ENCODE data around the gene OR5AR1. TPM values are rescaled to one million over a fixed set of nuclear protein-coding genes. Genes with fewer than 3 reads are reported as not detected.
"Not testable (repeated sequence)": the region's sequence is repeated elsewhere in the genome, so short reads cannot be mapped to it uniquely, and the experiment has no call there.

The OR5AR1 gene
- total RNA-seq = not detected

DNA sequence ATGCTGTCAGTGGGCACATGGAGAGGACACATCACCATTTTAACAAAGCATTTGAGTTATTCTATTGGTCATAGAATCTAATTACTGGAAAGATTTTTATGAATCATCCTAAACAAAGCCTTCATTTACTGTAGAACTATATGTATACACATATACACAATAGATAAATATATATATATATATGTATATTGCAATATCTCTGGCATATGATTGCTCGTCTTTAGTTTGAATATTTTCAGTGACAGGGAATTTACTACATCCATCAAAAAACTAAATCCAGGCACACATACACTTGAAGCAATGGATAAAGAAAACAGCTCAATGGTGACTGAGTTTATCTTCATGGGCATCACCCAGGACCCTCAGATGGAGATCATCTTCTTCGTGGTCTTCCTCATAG lies at the start of gene OR5AR1:
Gene OR5AR1 (plus strand): TSS at position 301 of the 400 bp plus-strand sequence. CDS start 0 bp downstream, at position 301.
- no peak for DNase-seq

DNA sequence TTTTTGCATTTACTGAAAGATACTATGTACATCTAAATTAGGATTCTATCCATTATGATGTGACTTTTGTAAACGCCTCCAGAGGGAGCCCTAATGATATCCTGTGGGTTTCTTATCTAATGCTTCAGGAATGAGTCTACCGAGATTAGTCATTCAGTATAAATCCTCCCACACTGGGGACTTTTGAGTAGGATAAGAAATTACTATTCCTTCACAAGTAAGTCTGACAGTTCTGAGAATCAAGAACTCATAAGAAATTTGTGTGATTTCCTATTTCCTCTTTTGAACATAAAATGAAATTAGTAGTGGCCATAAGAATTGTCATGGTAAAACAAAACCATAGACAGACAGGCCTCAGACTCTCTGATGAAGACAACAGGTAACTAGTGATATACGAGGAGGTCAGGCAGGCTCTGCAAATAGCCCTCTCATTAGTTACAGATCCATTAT lies 38.8 kb upstream of the OR5AR1 start:
- no peak for DNase-seq

DNA sequence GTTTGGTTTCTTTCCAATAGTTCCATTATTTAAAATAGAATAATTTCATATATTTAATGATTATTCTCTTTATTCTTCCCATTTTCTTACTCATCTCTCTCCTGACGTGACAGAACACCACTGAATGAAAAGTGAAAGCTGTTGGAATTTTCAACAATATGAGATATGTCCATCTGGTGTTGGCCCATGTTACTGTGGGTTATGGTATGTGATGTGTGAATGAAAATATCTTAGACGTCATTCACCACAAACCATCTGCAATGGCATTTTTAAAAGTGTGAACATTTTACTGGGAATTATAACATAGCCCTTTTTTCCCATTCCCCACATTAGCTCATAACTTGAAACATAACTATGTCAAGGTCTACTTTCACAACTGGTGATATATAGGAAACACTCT lies 37.5 kb upstream of the OR5AR1 start:
- DNase-seq = no peak

DNA sequence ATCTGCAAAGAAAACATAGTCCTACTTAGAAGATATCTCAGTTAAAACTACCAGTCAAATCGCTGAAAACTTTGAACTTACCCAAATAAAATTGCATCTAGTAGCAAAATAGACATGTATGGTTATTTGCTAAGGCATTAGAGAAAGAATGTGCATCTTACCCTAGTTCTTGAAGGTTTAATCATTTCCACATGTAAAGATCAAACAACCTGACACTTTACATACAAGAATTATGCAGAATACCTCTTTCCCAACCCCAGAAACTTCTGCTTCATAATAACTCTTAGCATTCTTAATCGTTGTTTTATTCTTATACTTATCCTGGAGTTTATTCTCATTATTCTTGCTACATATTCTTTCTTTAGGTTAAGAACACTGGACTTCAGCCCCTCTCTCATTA lies 31.2 kb upstream of the OR5AR1 start:
- DNase-seq = no peak

DNA sequence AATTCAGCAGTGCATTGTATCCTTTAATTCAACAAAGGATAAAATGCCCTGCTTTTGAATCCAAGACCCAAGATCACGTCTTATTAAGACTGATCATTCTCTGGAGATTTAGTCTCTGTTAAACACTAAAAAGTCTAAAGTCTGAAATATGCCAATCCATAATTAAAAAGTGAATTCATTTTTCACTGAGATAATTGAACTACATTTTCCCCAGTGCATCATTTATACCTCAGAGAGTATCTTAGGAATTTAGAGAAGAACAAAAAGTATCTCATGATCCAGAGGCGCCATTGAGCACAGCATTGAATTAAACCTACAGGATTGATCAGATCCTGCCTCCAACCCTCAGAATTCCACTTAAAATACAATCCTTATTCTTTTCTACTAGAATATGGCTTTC lies 26.6 kb upstream of the OR5AR1 start:
- no peak for DNase-seq

DNA sequence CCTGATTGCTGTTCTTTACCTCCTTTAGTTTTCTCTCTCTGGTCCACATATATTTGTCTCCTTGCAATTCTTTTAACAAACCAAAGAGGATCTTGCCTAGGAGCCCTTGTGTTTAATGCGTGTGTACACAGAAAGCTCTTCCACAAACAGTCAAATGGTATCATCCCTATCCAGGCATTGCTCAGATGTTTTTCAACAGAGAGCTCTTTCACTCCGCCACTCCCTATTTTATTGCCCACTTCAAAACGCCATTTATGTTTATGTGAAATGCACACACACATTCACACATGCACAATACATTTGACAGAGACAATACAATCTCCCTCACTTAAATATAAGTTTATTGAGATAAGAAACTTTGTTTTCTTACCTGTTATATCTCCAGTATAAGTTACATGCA lies 26.0 kb upstream of the OR5AR1 start:
- DNase-seq = no peak

DNA sequence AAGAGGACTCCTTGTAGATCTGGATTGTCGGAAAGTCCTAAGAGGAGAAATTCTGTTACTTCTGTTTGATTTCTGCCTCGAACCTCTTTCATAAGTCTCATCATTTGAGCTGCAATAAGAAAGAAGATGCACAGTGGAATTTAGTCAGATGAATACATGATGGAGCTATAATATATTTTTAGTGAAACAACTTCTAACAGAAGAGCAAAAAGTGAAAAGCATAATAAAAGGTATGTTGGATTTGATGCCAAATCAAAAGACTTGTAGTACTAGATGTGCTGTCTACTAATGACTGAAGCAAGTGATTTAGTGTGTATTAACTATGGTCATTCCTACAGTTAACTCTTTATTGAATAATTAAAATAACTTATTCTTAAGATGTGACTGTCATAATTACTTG lies 21.1 kb upstream of the OR5AR1 start, which contains the start of gene OR5AP2:
Gene OR5AP2 (minus strand): TSS at position 101 of the 400 bp plus-strand sequence. CDS start 0 bp downstream, at position 101.
- no peak for DNase-seq

DNA sequence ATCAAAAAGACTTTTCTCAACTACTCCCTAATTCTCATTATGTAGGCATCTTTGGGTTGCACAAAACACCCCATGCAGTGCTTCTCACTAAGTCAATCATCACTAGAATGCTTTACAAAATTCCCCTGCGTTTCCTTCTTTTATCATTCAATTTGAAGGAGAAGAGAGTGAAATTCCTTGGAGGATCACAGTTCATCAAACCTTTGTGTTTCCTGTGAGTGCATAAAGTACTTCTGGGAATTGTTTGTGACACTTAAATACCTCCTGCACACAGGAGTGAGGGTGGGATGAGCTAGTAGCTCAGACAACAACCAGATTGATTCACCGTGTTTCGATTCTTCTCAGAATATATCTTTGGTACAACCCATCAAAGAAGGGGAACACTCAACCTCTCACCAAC lies 3.7 kb upstream of the OR5AR1 start:
- no peak for DNase-seq

DNA sequence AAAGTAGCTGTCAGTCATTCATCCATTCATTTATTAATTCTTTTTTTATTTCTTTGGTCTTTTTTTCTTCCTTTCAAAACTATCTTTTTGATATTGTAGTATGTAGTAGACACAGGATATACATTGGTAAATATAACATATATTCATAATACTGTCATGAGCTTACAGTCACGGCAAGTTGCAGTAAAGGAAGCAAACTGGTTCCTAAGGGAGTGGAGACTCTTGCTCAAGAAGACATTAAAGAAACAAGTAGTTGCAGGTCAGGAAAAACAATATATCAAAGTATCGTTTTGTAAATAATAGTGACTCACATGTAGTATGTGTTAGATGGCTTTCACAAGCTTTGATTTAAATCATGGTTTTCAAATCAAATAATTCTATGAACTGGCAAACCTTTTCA lies 7.5 kb downstream of the OR5AR1 start:
- DNase-seq = no peak

DNA sequence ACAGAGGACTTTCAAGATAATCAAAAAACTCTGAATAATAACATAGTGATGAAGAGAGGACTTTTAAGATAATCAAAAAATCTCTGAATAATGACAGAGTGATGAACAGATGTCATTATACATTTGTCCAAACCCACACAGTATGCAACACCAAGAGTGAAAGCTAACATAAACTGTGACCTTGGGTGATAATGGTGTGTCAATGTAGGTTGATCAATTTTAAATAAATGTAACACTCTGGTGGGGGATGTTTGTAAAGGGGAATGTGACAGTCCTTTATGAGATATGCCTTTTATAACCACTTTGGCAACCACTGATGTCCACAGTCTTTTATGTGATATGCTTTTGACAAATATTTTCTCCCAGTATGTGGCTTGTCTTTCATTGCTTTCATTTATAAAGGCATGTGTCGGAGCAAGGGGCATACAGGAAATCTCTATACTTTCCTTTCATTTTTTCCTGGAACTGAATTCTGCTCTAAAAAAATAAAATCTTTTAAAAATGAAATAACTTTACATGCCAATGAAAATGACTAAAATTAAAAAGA lies 25.1 kb downstream of the OR5AR1 start:
- no peak for DNase-seq

DNA sequence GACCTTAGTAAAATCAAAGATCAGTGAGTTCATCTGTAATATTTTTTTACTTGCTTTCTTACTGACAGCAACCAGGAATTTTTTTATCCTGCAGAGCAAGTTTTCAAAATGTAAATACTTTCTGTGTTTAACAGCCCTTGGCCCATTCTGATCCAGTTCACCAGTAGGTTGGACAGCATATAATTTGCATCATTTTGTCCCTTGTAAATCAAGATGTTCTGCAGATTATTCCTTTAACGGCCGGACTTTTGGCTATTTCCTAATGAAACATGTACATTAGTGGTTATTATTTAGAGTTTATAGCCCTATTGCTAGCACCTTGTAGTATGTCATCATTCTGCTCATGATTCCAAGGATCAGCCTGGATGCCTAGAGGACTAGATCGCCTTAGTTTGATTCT lies 27.7 kb downstream of the OR5AR1 start:
- not testable (repeated sequence) for DNase-seq

DNA sequence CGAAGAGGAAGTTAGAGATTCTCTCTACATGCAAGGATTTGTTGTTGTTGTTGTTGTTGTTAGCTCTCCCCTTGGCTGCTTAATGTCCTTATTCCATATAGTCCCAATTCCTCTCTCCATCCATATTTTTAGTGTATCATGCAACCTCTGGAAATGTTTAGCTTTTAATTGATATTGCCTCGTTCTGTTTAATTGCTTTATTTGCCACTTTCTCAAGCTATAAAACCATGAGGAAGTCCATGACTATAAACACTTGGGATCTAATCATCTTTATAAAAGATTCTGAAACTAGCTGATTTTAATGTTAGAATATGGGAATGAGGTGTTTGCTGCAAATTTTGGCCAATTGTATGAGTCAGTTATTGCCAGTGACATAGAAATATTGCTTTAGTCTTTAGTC lies 29.9 kb downstream of the OR5AR1 start:
- DNase-seq = no peak

DNA sequence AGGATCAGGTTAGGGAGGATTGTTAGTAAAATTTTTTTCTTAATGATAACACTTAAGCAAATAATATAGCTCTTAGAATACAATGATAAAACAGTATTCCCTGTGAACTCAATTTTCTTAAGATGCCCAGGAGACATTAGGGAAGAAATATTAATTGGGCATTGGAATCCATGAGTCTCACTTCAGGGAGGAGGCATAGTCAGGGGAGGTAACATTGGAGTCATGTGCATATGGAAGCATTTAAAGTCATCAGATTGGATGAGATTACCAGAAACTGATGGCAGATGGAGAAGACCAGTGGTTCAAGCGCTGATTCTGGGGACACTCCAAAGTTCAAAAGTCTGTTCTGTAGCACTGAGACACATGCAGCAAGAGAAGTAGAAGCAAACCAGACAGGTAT lies 35.3 kb downstream of the OR5AR1 start, which contains the start of gene OR9G1:
Gene OR9G1 (plus strand): TSS at position 301 of the 400 bp plus-strand sequence. CDS start 1,293 bp downstream, outside the sequence.
- no peak for DNase-seq

DNA sequence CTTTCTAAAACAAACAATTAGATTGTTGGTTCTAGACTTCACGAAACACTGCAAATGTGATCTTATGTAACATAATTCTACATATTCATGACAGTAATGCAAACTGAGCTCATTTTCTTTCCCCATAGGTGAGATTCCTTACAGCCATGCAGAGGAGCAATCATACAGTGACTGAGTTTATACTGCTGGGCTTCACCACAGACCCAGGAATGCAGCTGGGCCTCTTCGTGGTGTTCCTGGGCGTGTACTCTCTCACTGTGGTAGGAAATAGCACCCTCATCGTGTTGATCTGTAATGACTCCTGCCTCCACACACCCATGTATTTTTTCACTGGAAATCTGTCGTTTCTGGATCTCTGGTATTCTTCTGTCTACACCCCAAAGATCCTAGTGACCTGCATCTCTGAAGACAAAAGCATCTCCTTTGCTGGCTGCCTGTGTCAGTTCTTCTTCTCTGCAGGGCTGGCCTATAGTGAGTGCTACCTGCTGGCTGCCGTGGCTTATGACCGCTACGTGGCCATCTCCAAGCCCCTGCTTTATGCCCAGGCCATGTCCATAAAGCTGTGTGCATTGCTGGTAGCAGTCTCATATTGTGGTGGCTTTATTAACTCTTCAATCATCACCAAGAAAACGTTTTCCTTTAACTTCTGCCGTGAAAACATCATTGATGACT lies 36.9 kb downstream of the OR5AR1 start:
- no peak for DNase-seq

DNA sequence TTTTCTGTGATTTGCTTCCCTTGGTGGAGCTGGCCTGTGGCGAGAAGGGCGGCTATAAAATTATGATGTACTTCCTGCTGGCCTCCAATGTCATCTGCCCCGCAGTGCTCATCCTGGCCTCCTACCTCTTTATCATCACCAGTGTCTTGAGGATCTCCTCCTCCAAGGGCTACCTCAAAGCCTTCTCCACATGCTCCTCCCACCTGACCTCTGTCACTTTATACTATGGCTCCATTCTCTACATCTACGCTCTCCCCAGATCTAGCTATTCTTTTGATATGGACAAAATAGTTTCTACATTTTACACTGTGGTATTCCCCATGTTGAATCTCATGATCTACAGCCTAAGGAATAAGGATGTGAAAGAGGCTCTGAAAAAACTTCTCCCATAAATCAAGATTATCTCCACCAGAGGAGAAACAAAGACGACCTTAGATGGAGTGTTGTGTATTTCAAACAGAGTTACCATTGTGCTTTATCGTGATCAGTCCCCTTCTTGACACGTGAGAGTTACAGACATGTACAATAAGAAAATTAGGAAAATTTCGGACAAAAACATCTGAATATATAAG lies 37.5 kb downstream of the OR5AR1 start:
- no peak for DNase-seq

DNA sequence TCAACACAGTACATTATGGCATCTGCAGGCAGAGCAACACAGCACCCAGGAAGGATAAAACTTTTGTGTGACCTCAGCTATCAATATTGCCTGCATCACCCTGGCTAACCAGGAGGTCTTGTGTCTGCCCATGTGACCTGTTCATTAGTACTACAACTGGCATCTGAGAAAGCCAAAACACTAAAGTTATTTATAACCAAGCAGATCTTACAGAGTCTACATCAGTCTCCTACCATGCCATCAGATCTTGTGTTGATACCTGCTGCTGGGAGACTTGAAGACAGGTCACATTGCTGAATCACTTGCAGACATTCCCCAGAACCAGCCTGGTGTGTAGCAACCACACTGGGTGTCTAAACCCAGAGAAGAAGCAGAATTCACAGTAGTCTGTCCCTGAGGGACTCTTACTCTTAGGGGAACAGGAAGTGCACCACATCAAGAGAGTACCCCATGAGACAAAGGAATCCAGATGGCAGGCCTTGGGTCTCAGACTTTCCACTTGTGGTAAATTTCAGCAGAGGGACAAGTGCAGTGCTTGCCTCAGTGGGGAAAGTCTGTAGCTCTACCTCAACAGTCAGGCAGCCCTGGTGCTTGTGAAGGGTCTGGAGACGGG lies 42.4 kb downstream of the OR5AR1 start:
- DNase-seq = no peak

DNA sequence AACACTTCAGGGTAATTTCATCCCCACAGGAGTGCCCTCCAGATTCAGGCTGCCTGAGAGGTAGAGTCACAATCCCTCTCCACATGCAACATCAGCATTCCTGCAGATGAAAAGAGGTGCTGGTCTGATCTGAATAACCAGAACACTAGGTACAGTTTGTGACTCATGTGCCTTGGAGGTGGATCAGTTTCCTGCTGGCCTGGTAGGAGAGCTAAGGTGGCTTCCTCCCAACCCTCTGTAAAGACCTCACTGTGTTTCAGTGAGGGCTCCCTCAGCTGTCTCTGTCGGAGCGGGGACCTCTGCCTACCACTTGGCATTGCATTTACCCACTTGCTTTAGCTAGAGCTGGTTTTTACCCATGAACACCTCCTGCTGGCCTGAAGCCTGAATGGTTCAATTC lies 43.0 kb downstream of the OR5AR1 start:
- no peak for DNase-seq

DNA sequence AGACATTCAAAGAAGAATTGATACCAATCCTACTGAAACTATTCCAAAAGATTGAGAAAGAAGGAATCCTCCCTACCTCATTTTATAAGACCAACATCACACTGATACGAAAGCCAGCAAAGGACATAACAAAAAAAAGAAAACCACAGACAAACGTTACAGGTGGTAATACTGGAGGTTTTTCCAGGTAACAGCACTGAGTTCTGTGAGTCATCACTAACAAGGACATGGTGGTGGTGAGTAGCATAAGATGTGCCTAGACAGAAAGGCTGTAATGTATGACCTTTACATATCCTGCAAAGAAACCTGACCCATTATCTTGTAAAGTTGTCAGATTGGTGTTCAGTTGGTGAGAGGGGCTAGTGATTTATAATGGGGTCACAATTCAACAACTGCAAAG lies 50.7 kb downstream of the OR5AR1 start:
- DNase-seq = no peak

Small RNA genes within 50 kb of the gene (small RNA-seq; reads per million reads assigned to genes)
- not detected for gene AP004245.1

Other genes starting within 250 kb of the OR5AR1 start
- gene OR5M3, start 190.3 kb upstream of the OR5AR1 start, total RNA-seq = not detected
- not detected for gene OR5M8, start 172.3 kb upstream of the OR5AR1 start, total RNA-seq
- gene OR5M11, start 120.4 kb upstream of the OR5AR1 start, total RNA-seq = not detected
- gene OR5M10, start 86.0 kb upstream of the OR5AR1 start, total RNA-seq = not detected
- gene OR5M1, start 48.8 kb upstream of the OR5AR1 start, total RNA-seq = not detected
- not detected for gene OR5AP2, start 21.2 kb upstream of the OR5AR1 start, total RNA-seq
- not detected for gene OR9G1, start 35.4 kb downstream of the OR5AR1 start, total RNA-seq
- gene OR9G4, start 85.0 kb downstream of the OR5AR1 start, total RNA-seq = not detected

Data from occipital lobe (tissue), 3 donors.